CD4-positive, alpha-beta T cell treated with Interleukin-21 for 1 hour (primary cell): ENCODE measurements around the gene YJEFN3.

ENCODE experiments used
- DNase-seq: peaks from one replicate; pipeline ENCODE4 v3.0.0-alpha.2; 2020

YJEFN3 gene

GRCh38 chr19:19558055-19558454 lies 29.3 kb downstream of the YJEFN3 start:
- no peak for DNase-seq

- DNase-seq: no peak
Measured at GRCh38 chr19:19558636-19559035, 29.9 kb downstream of the YJEFN3 start.

GRCh38 chr19:19559931-19560330 lies 31.2 kb downstream of the YJEFN3 start:
- no peak for DNase-seq

- DNase-seq: no peak
Measured at GRCh38 chr19:19561946-19562664, 33.4 kb downstream of the YJEFN3 start.

GRCh38 chr19:19562665-19563347 lies 34.1 kb downstream of the YJEFN3 start:
- peak; percentile 59 for DNase-seq

GRCh38 chr19:19563348-19563848 lies 34.7 kb downstream of the YJEFN3 start:
- DNase-seq: no peak

GRCh38 chr19:19566306-19566705 lies 37.6 kb downstream of the YJEFN3 start:
- DNase-seq: no peak

GRCh38 chr19:19567391-19567790 lies 38.7 kb downstream of the YJEFN3 start:
- DNase-seq: no peak

GRCh38 chr19:19568802-19569756 lies 40.4 kb downstream of the YJEFN3 start:
- no peak for DNase-seq

GRCh38 chr19:19570571-19570970 lies 41.9 kb downstream of the YJEFN3 start:
- DNase-seq: no peak

- no peak for DNase-seq
Measured at GRCh38 chr19:19571071-19571786, 42.5 kb downstream of the YJEFN3 start.

GRCh38 chr19:19575411-19575810 lies 46.7 kb downstream of the YJEFN3 start:
- DNase-seq: no peak

- DNase-seq: no peak
Measured at GRCh38 chr19:19578252-19578651, 49.5 kb downstream of the YJEFN3 start.

GRCh38 chr19:19579533-19580361 lies 51.0 kb downstream of the YJEFN3 start:
- DNase-seq: no peak

GRCh38 chr19:19580418-19580817 lies 51.7 kb downstream of the YJEFN3 start:
- no peak for DNase-seq

- DNase-seq: no peak
Measured at GRCh38 chr19:19581391-19581790, 52.7 kb downstream of the YJEFN3 start.

GRCh38 chr19:19582471-19582870 lies 53.8 kb downstream of the YJEFN3 start:
- DNase-seq: no peak

GRCh38 chr19:19584356-19584755 lies 55.6 kb downstream of the YJEFN3 start:
- DNase-seq: no peak
